GM10266 (cell line): ENCODE results near the gene SLC16A12.

Source experiments
- DNase-seq: peaks from one replicate; pipeline ENCODE4 v3.0.0; 2012; ENCODE audit errors: extremely low spot score
- CTCF ChIP-seq: IDR thresholded peaks from 2 replicates; pipeline ENCODE4 v1.5.1; 2012; ENCODE audit warnings: mild to moderate bottlenecking, low read depth; ENCODE audit not compliant: control insufficient read depth, insufficient read depth; ENCODE audit errors: missing control alignments

The SLC16A12 gene

GRCh38 chr10:89494575-89494974 is 40.8 kb downstream of the SLC16A12 start:
- no peak for DNase-seq

GRCh38 chr10:89494068-89494467 is 41.3 kb downstream of the SLC16A12 start:
- no peak for DNase-seq
- TF ChIP-seq CTCF = no peak

More at GRCh38 chr10:89494575-89494974, 40.8 kb downstream of the SLC16A12 start:
- no peak for TF ChIP-seq CTCF

GRCh38 chr10:89491932-89492331 is 43.5 kb downstream of the SLC16A12 start:
- TF ChIP-seq CTCF = no peak
- DNase-seq = no peak

GRCh38 chr10:89490596-89491335 is 44.6 kb downstream of the SLC16A12 start:
- DNase-seq = no peak
- no peak for TF ChIP-seq CTCF

GRCh38 chr10:89482256-89482655 is 53.1 kb downstream of the SLC16A12 start:
- no peak for TF ChIP-seq CTCF
- DNase-seq = no peak

- no peak for DNase-seq
- TF ChIP-seq CTCF = no peak
These were observed 53.7 kb downstream of the SLC16A12 start for GRCh38 chr10:89481662-89482061.

GRCh38 chr10:89479771-89480446 is 55.5 kb downstream of the SLC16A12 start:
- no peak for DNase-seq
- TF ChIP-seq CTCF = no peak
